Epithelial cell of esophagus (primary cell): ENCODE results near the gene PPP2R3B.

Source experiments
- DNase-seq: peaks from one replicate; pipeline ENCODE4 v3.0.0; 2010; ENCODE audit warnings: low read depth
- H3K4me3 ChIP-seq: 2 replicates; pipeline ENCODE4 v1.5.1; 2011; ENCODE audit warnings: mild to moderate bottlenecking, low read length, control low read depth
- CTCF ChIP-seq: IDR thresholded peaks from 2 replicates; pipeline ENCODE4 v1.5.1; 2011; ENCODE audit warnings: low read depth, mild to moderate bottlenecking, low read length, control low read depth, inconsistent platforms; ENCODE audit not compliant: insufficient read depth; ENCODE audit errors: missing control alignments

PPP2R3B gene

DNA sequence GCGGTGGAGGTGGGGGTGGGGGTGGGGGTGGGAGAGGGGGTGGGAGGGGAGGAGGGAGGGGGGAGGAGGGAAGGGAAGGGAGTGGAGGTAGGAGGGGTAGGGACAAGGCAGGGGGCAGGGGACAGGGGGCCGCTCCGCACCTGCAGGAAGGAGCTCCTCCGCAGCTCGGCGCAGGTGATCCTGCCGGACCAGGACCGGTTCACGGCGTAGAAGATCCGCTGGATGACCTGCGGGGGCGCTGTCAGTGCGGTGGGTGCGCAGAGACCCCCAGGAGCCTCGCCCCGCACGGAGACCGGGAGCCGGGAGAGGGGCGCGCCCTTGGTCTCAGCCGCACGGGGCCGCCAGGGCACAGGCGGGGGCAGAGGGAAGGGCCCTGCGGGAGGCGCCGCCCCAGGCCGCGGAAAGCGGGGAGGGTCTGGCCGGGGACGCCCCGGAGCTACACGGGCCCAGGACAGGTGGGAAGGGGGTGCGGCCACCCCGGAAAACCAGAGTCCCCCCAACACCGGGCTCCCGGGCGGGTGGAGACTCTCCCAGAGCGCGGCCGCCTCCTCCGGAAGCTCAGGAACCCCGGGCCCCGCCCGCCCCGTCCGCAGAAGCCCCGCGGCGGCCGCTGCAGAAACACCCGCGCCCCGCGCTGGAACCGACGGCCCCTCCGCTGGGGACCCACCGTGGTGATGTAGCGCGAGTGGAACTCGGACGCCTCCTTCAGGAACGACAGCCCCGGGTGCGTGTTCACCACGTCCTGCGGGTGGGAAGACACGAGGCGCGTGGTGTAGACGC, 40.5 kb downstream of the PPP2R3B start:
- no peak for TF ChIP-seq CTCF
- no peak overlapping the region for H3K4me3 ChIP-seq
- DNase-seq = no peak

DNA sequence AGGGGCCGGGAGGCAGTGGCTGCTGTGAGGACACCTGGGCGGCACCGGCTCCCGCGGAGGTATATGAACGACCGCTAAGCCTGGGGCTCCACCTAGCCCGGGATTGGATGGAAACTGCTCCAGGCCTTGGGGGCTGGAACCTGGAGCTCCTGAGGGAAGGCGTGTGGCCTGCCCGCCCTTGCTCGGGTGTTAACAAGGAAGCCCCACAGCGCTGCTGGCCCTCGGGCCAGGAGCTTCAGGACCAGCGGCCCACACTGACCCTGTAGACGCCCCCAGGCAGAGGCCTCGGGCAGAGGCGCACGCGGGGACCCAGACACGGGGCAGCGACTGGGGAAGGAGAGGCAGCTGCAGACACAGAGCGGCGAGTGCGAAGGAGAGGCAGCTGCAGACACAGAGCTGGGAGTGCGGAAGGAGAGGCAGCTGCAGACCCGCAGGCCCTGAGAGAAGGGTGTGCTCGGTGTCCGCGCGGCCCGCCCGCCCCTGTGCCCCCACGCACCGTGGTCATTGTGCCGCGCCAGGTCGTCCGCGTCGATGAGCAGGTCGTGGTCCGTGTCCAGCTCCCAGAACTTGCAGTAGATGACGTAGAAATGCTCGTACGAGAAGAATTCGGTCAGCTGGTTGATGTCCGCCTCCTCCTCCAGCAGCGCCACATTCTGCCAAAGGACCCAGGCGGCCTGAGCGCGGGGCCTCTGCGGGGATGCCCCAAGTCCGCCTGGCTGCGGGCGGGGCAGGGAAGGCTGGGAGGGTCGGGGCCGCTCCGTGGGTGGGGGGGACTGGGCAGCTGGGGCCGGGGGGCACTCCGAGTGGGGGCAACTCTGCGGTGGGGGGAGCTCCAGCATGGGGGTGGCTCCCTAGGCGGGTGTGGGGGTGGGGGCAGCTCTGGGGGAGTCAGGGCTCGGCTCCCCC, 41.4 kb downstream of the PPP2R3B start:
- DNase-seq = no peak
- no peak overlapping the region for H3K4me3 ChIP-seq
- TF ChIP-seq CTCF = no peak

DNA sequence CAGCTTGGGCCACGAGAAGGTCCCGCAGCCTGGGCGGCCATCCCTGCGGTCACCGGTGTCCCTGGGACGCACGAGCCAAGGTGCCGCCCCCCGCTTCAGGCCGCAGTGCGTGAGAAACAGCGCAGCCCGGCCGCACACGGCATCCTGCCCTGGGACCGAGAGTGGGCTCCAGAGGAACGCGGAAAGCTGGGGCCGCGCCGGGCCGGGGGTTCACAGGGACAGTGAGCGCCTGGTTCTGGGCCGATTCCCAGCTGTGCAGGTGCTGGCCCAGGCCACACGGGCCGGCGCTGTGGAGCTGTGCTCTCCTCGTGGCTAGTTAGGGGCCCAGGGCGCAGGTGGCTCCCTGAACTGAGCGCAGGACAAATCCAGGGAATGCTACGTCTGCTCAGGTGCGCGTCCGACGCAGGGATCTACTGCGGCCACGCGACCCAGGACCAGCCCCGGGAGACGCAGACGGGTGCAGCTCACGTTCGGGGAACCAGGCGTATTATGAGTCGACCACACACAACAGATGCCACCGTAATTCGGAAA, 42.3 kb downstream of the PPP2R3B start:
- no peak for DNase-seq
- H3K4me3 ChIP-seq = no peak overlapping the region
- no peak for TF ChIP-seq CTCF

- no peak overlapping the region for H3K4me3 ChIP-seq
- no peak for TF ChIP-seq CTCF
- no peak for DNase-seq
These were observed 45.1 kb downstream of the PPP2R3B start for GRCh38 chrX:341541-342101.

GRCh38 chrX:340641-341423, 45.9 kb downstream of the PPP2R3B start:
- TF ChIP-seq CTCF = no peak
- DNase-seq = no peak
- no peak overlapping the region for H3K4me3 ChIP-seq

DNA sequence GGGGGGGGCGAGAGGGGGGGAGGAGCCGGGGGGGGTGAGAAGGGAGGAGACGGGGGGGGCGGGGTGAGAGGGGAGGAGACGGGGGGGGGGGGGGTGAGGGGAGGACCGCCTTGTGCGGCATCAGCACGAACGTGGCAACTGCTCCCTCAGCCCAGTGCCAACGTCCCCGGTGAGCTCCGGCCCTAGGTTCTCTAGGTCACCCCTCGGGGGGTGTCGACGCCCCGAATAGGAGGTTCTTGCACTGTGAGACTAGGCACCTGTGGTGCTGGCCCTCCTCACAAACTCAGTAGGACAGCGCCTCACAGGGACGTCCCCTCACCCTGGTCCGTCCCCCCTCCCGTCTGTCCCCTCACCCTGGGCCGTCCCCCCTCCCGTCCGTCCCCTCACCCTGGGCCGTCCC, 46.6 kb downstream of the PPP2R3B start:
- TF ChIP-seq CTCF = no peak
- no peak overlapping the region for H3K4me3 ChIP-seq

More for the DNA sequence above, 46.6 kb downstream of the PPP2R3B start:
- DNase-seq = no peak
